Measurements from ENCODE around the gene GRM8.

GRCh38 chr7:126755381-126755780 lies 497.4 kb downstream of the GRM8 start:
- TF ChIP-seq CTCF (IDR thresholded peaks at IDR 0.05; ENCODE audit: borderline replicate concordance, extremely low read depth, low read length, poor library complexity, severe bottlenecking) = no peak
- no peak for TF ChIP-seq EZH2 (IDR thresholded peaks at IDR 0.05; ENCODE audit: borderline replicate concordance, low read depth, low read length, severe bottlenecking)

Measured in DND-41 (cell line).